Fibroblast of lung (primary cell): ENCODE results near the gene TMEM266. TPM values are rescaled to one million over a fixed set of nuclear protein-coding genes. Genes with fewer than 3 reads are reported as not detected.

Source experiments
- DNase-seq, 2 donors: peaks; one replicate each; pipeline versions ENCODE4 v3.0.0 to v3.0.0-alpha.2; 2010; ENCODE audit warnings: low read depth in 2 of 2
- H2AFZ ChIP-seq: 2 replicates; pipeline ENCODE4 v1.5.1; 2012; ENCODE audit warnings: low read length, control low read depth, inconsistent platforms
- H3K27ac ChIP-seq: 2 replicates; pipeline ENCODE4 v1.5.1; 2011; ENCODE audit warnings: low read length, control low read depth; ENCODE audit not compliant: insufficient read depth
- H3K27me3 ChIP-seq: 2 replicates; pipeline ENCODE4 v1.5.1; 2011; ENCODE audit warnings: mild to moderate bottlenecking, low read length; ENCODE audit not compliant: control insufficient read depth, insufficient read depth
- H3K36me3 ChIP-seq: 2 replicates; pipeline ENCODE4 v1.5.1; 2011; ENCODE audit warnings: low read length; ENCODE audit not compliant: control insufficient read depth, insufficient read depth
- H3K4me1 ChIP-seq: 2 replicates; pipeline ENCODE4 v1.5.1; 2011; ENCODE audit warnings: low read length; ENCODE audit not compliant: control insufficient read depth, insufficient read depth; ENCODE audit errors: extremely low read depth
- H3K4me2 ChIP-seq: 2 replicates; pipeline ENCODE4 v1.5.1; 2011; ENCODE audit warnings: low read length, control low read depth; ENCODE audit not compliant: insufficient read depth; ENCODE audit errors: extremely low read depth
- H3K4me3 ChIP-seq, 4 experiments: fragments of 200-600 bp in 1 of 4; sonication (generic) in 1 of 4; replicated peaks in 1 of 4; 2 replicates each; pipeline ENCODE4 v1.5.1; 2011 to 2016; ENCODE audit warnings: low read length in 4 of 4, low read depth in 3 of 4, mild to moderate bottlenecking in 3 of 4, control low read depth in 2 of 4, inconsistent platforms in 1 of 4, mixed read lengths in 1 of 4; ENCODE audit not compliant: insufficient read depth in 1 of 4; ENCODE audit errors: control extremely low read depth in 1 of 4
- H3K79me2 ChIP-seq: 2 replicates; pipeline ENCODE4 v1.5.1; 2012; ENCODE audit warnings: mild to moderate bottlenecking, low read length, inconsistent platforms; ENCODE audit not compliant: control insufficient read depth, insufficient read depth
- H3K9ac ChIP-seq: 2 replicates; pipeline ENCODE4 v1.5.1; 2011; ENCODE audit warnings: mild to moderate bottlenecking, low read length, control low read depth; ENCODE audit not compliant: insufficient read depth
- H3K9me3 ChIP-seq: 2 replicates; pipeline ENCODE4 v1.5.1; 2012; ENCODE audit warnings: low read depth, low read length; ENCODE audit not compliant: control insufficient read depth, insufficient read depth
- H4K20me1 ChIP-seq: 2 replicates; pipeline ENCODE4 v1.5.1; 2011; ENCODE audit warnings: low read length; ENCODE audit not compliant: control insufficient read depth, insufficient read depth; ENCODE audit errors: extremely low read depth
- EZH2 ChIP-seq: IDR thresholded peaks from 2 replicates; pipeline ENCODE4 v1.5.1; 2012; ENCODE audit warnings: low read length, control low read depth, mild to moderate bottlenecking; ENCODE audit errors: missing control alignments
- polyA plus RNA-seq, 2 donors: library from polyadenylated mRNA; depleted of rRNA in 1 of 2; stranded (reverse) in 1 of 2; unstranded in 1 of 2; fragments of >200 nt; gene quantifications; 2 replicates each; pipeline ENCODE4 v1.2.1, GENCODE V29; 2011 to 2012; ENCODE audit warnings: missing spikeins in 1 of 2
- total RNA-seq: library from RNA; depleted of rRNA; stranded (reverse); fragments of >200 nt; gene quantifications from 2 replicates; pipeline ENCODE4 v1.2.1, GENCODE V29; 2014
- TF ChIP-seq, protein P1 (sequence below), 2 donors: IDR thresholded peaks in 1 of 2; conservative IDR thresholded peaks in 1 of 2; 1 replicate in 1 of 2; 2 replicates in 1 of 2; pipeline ENCODE4 v1.5.1; 2011 to 2012; ENCODE audit warnings: low read length in 2 of 2, control low read depth in 1 of 2, inconsistent platforms in 1 of 2, low read depth in 1 of 2, mild to moderate bottlenecking in 1 of 2

TMEM266 gene
- total and polyA plus RNA-seq, 2 donors (not counting 1 experiment from before 2014, with no cell fraction given) = 0.09 to 0.33 TPM

DNA sequence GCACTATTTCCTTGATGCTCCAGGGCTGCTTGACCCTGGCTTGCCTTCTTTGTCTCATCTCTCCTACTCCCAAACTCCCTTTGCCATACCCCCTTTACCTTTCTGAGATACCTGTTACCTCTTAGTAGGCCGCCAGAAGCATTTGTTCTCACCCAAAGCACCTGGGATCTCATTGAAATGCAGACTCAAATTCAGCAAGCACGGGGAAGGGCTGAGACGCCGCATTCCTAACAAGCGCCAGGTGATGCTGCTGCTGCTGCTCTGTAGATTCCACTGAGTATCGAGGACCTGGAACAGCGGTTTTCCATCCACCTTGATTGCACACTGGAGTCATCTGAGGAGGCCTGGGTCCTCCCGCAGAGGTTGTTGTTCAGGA is 91.8 kb downstream of the TMEM266 start:
- no peak overlapping the region for H3K9ac ChIP-seq
- H3K4me1 ChIP-seq = peaks cover 23% of the 10 kb centered on the region
- H3K36me3 ChIP-seq = no peaks in the 10 kb centered on the region
- no peaks in the 10 kb centered on the region for H4K20me1 ChIP-seq
- no peak overlapping the region for H3K4me2 ChIP-seq
- no peaks in the 10 kb centered on the region for H3K79me2 ChIP-seq
- no peak overlapping the region for H2AFZ ChIP-seq
- TF ChIP-seq, protein P1, sequence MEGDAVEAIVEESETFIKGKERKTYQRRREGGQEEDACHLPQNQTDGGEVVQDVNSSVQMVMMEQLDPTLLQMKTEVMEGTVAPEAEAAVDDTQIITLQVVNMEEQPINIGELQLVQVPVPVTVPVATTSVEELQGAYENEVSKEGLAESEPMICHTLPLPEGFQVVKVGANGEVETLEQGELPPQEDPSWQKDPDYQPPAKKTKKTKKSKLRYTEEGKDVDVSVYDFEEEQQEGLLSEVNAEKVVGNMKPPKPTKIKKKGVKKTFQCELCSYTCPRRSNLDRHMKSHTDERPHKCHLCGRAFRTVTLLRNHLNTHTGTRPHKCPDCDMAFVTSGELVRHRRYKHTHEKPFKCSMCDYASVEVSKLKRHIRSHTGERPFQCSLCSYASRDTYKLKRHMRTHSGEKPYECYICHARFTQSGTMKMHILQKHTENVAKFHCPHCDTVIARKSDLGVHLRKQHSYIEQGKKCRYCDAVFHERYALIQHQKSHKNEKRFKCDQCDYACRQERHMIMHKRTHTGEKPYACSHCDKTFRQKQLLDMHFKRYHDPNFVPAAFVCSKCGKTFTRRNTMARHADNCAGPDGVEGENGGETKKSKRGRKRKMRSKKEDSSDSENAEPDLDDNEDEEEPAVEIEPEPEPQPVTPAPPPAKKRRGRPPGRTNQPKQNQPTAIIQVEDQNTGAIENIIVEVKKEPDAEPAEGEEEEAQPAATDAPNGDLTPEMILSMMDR (conservative IDR thresholded peaks at IDR 0.05 in 1 of 2, IDR thresholded peaks at IDR 0.05 in 1 of 2; ENCODE audit: low read depth in 1 of 2, low read length in 2 of 2) = no peak
- no peak for TF ChIP-seq EZH2
- peak overlapping the region; percentile 16 for H3K27ac ChIP-seq
- no peaks in the 10 kb centered on the region for H3K9me3 ChIP-seq
- H3K4me3 ChIP-seq = no peak overlapping the region
- H3K27me3 ChIP-seq = no peaks in the 10 kb centered on the region
- no peak for DNase-seq

GRCh38 chr15:76152197-76152596 is 92.4 kb downstream of the TMEM266 start:
- no peak for DNase-seq
- Histone ChIP-seq H3K79me2 (no peaks in the 10 kb centered on the region), H3K36me3 (no peaks in the 10 kb centered on the region), H3K27me3 (no peaks in the 10 kb centered on the region), H4K20me1 (no peaks in the 10 kb centered on the region), H3K9ac (no peak overlapping the region), H3K9me3 (no peaks in the 10 kb centered on the region), H3K4me1 (peaks cover 23% of the 10 kb centered on the region), H3K4me3 (no peak overlapping the region), H3K27ac (no peak overlapping the region), H3K4me2 (no peak overlapping the region), H2AFZ (no peak overlapping the region)
- TF ChIP-seq, protein P1 (conservative IDR thresholded peaks at IDR 0.05 in 1 of 2, IDR thresholded peaks at IDR 0.05 in 1 of 2; ENCODE audit: low read depth in 1 of 2, low read length in 2 of 2) = no peak
- TF ChIP-seq EZH2 = no peak

- Histone ChIP-seq H2AFZ (no peak overlapping the region), H3K27me3 (no peaks in the 10 kb centered on the region), H3K9ac (no peak overlapping the region), H4K20me1 (no peaks in the 10 kb centered on the region), H3K36me3 (no peaks in the 10 kb centered on the region), H3K27ac (no peak overlapping the region), H3K4me1 (peaks cover 21% of the 10 kb centered on the region), H3K4me2 (no peak overlapping the region), H3K79me2 (no peaks in the 10 kb centered on the region), H3K9me3 (no peaks in the 10 kb centered on the region), H3K4me3 (no peak overlapping the region)
- DNase-seq = no peak
- TF ChIP-seq, protein P1 (conservative IDR thresholded peaks at IDR 0.05 in 1 of 2, IDR thresholded peaks at IDR 0.05 in 1 of 2; ENCODE audit: low read depth in 1 of 2, low read length in 2 of 2) = no peak
- no peak for TF ChIP-seq EZH2
Measured at GRCh38 chr15:76153241-76154197, 93.7 kb downstream of the TMEM266 start.
